Thymus (tissue), 11 donors: ENCODE measurements around the gene EPRS1. TPM values are rescaled to one million over a fixed set of nuclear protein-coding genes. Genes with fewer than 3 reads are reported as not detected.

Experiments
- DNase-seq, 9 donors: peaks; one replicate each; pipeline ENCODE4 v3.0.0-alpha.2; 2013; ENCODE audit warnings: low spot score in 9 of 9, low read depth in 6 of 9, missing footprints in 1 of 9
- H3K27ac ChIP-seq, 2 donors: one replicate each; pipeline ENCODE4 v1.5.1; 2013; ENCODE audit warnings: control low read depth in 1 of 2, low read depth in 1 of 2, low read length in 1 of 2, mild to moderate bottlenecking in 1 of 2, moderate library complexity in 1 of 2
- H3K27me3 ChIP-seq, 2 donors: one replicate each; pipeline ENCODE4 v1.5.1; 2013; ENCODE audit warnings: low read length in 1 of 2; ENCODE audit not compliant: control insufficient read depth in 2 of 2, insufficient read depth in 1 of 2
- H3K36me3 ChIP-seq, 2 donors: one replicate each; pipeline ENCODE4 v1.5.1; 2013; ENCODE audit warnings: low read length in 1 of 2, mild to moderate bottlenecking in 1 of 2, moderate library complexity in 1 of 2; ENCODE audit not compliant: control insufficient read depth in 2 of 2, insufficient read depth in 2 of 2
- H3K4me1 ChIP-seq, 2 donors: one replicate each; pipeline ENCODE4 v1.5.1; 2013; ENCODE audit warnings: low read length in 2 of 2; ENCODE audit not compliant: control insufficient read depth in 2 of 2, insufficient read depth in 2 of 2
- H3K4me3 ChIP-seq, 2 donors: one replicate each; pipeline ENCODE4 v1.5.1; 2013; ENCODE audit warnings: low read length in 2 of 2, control low read depth in 1 of 2, mild to moderate bottlenecking in 1 of 2
- H3K9me3 ChIP-seq, 2 donors: one replicate each; pipeline ENCODE4 v1.5.1; 2013; ENCODE audit warnings: low read length in 1 of 2, mild to moderate bottlenecking in 1 of 2; ENCODE audit not compliant: control insufficient read depth in 2 of 2, insufficient read depth in 1 of 2
- WGBS: extraction: QIAGEN DNeasy Blood & Tissue Kit; methylation state at CpG from one replicate; pipeline ENCODE4 v1.1.7; 2013; 5-methylcytosine and 5-hydroxymethylcytosine counted together
- polyA plus RNA-seq: library from polyadenylated mRNA; stranded (reverse); fragments of 200-250 nt; gene quantifications from one replicate; pipeline ENCODE4 v1.2.3, GENCODE V29; 2013
- total RNA-seq: library from RNA; stranded (reverse); fragments of 120-200 nt; gene quantifications from one replicate; pipeline ENCODE4 v1.2.4, GENCODE V29; 2013
- donor health status: healthy.

The EPRS1 gene
- total and polyA plus RNA-seq, 2 donors, result 45.5 to 71.3 TPM

DNA sequence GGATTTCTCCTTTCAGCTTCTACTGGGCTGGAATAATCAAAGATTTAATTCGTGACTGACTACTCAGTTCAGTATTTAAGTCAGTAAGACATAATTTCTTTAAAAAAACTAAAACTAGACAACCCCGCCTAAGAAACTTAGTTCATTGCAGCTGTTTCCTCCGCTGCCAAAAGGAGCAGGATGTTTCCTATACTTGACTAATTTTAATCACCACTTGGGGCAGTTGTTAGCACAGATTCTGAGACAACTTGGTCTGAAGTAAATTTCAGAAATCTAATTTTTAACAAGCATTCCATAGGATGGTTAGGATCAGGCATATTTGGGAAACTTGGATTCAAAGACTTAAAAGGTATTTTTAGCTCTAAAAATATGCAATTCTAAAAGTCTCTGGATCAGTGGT lies 34.0 kb downstream of the EPRS1 start:
- 50% methylated on average over 3 of the region's 3 CpGs for WGBS
- peaks cover 11 to 41% of the 10 kb centered on the region in 2 donors for H3K36me3 ChIP-seq
- H3K9me3 ChIP-seq, result no peaks in the 10 kb centered on the region
- no peaks in the 10 kb centered on the region for H3K4me1 ChIP-seq
- no peak for DNase-seq
- no peaks in the 10 kb centered on the region for H3K27me3 ChIP-seq
- no peak overlapping the region for H3K4me3 ChIP-seq
- H3K27ac ChIP-seq, result no peak overlapping the region

GRCh38 chr1:220011620-220012019 lies 34.7 kb downstream of the EPRS1 start:
- no peak for DNase-seq
- Histone ChIP-seq H3K4me3 (no peak overlapping the region), H3K9me3 (no peaks in the 10 kb centered on the region), H3K27me3 (no peaks in the 10 kb centered on the region), H3K36me3 (peaks cover 11 to 45% of the 10 kb centered on the region in 2 donors), H3K4me1 (no peaks in the 10 kb centered on the region), H3K27ac (no peak overlapping the region)

DNA sequence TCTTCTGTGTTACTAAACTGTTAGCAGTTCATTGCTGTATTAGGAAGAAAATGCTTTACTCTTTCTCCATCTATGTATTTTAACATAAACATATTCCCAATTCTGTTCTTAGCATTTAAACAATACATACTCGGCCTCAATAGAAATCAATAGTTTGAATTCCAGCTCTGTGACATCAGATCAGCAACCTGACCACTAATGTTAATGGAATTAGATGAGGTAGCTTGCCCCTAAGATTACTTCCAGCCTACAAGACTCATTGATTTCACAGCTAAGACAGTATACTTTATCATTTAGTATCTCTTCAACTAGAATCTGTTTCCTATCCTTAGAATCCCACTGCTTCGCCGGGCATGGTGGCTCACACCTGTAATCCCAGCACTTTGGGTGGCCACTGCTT lies 38.9 kb downstream of the EPRS1 start:
- Histone ChIP-seq H3K27me3 (no peaks in the 10 kb centered on the region), H3K4me1 (no peaks in the 10 kb centered on the region), H3K9me3 (no peaks in the 10 kb centered on the region), H3K27ac (no peak overlapping the region), H3K4me3 (no peak overlapping the region), H3K36me3 (peaks cover 15 to 54% of the 10 kb centered on the region in 2 donors)
- WGBS, result 84% methylated on average over 3 of the region's 3 CpGs
- DNase-seq, result no peak

DNA sequence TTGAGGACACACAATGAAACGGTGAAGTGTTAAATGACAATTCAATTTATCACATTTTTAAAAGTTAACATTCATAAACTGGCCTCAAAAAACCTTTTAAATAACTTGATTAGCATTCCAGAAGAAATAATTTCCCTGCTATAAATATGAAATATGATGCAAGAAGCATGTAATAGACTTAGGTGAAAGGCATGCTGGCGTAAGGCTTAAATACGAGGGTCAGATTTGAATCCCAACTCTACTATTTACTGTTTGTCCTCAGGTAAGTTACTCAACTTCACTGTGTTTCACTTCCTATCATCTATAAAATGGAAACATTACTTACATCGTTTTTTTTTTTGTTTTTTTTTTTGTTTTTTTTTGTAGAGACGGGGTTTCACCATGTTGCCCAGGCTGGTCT lies 40.8 kb downstream of the EPRS1 start:
- Histone ChIP-seq H3K36me3 (peaks cover 13 to 61% of the 10 kb centered on the region in 2 donors), H3K9me3 (no peaks in the 10 kb centered on the region), H3K4me3 (no peak overlapping the region), H3K27me3 (no peaks in the 10 kb centered on the region), H3K27ac (no peak overlapping the region), H3K4me1 (no peaks in the 10 kb centered on the region)
- WGBS, result 98% methylated on average over 5 of the region's 5 CpGs
- no peak for DNase-seq

- no peak for DNase-seq
- no peak overlapping the region for H3K4me3 ChIP-seq
- no peak overlapping the region for H3K27ac ChIP-seq
- H3K27me3 ChIP-seq, result no peaks in the 10 kb centered on the region
- H3K4me1 ChIP-seq, result no peaks in the 10 kb centered on the region
- peaks cover 9 to 55% of the 10 kb centered on the region in 2 donors for H3K36me3 ChIP-seq
- no peaks in the 10 kb centered on the region for H3K9me3 ChIP-seq
- WGBS, result 97% methylated on average over 6 of the region's 6 CpGs
These were observed 42.5 kb downstream of the EPRS1 start for GRCh38 chr1:220003610-220004299.

DNA sequence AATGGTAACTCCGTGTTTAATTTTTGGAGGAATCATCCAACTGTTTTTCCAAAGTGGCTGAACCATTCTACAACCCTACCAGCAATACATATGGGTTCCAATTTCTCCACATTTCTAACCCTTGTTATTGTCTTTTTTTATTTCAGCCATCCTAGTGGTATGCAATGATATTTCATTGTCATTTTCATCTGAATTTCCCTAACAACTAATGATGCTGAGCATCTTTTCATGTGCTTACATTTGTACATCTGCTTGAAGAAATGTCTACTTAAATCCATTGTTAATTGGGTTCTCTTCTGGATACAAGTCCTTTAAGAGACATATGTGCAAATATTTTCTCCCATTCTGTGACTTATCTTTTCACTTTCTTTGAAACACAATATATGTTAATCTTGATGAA lies 43.3 kb downstream of the EPRS1 start:
- no peak for DNase-seq
- Histone ChIP-seq H3K9me3 (no peaks in the 10 kb centered on the region), H3K27me3 (no peaks in the 10 kb centered on the region), H3K27ac (no peak overlapping the region), H3K4me1 (no peaks in the 10 kb centered on the region), H3K4me3 (no peak overlapping the region), H3K36me3 (peaks cover 11 to 50% of the 10 kb centered on the region in 2 donors)
- WGBS, result 99% methylated on average over 1 of the region's 1 CpG

DNA sequence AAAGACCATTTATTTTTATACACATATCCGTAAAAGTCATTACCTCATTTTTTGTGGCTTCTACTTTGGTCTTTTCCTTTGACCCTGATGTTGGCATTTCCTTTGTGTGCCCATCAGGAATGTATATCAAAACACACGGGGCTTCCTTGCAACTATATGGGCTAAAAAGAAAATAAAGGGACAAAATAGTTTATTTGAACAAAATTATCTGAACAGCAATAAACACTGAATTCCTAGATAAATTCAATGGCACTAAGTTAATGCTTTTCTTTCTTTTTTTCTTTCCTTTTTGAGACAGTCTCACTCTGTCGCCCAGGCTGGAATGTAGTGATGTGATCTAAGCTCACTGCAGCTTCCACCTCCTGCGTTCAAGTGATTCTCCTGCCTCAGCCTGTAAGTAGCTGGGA lies 45.2 kb downstream of the EPRS1 start:
- Histone ChIP-seq H3K27me3 (no peaks in the 10 kb centered on the region), H3K4me1 (no peaks in the 10 kb centered on the region), H3K4me3 (no peak overlapping the region), H3K36me3 (peaks cover 14 to 53% of the 10 kb centered on the region in 2 donors), H3K9me3 (no peaks in the 10 kb centered on the region), H3K27ac (no peak overlapping the region)
- 98% methylated on average over 4 of the region's 4 CpGs for WGBS
- DNase-seq, result no peak

- no peak for DNase-seq
- H3K36me3 ChIP-seq, result peaks cover 19 to 59% of the 10 kb centered on the region in 2 donors
- no peaks in the 10 kb centered on the region for H3K27me3 ChIP-seq
- H3K4me1 ChIP-seq, result no peaks in the 10 kb centered on the region
- WGBS, result 67% methylated on average over 4 of the region's 4 CpGs
- H3K4me3 ChIP-seq, result no peak overlapping the region
- H3K9me3 ChIP-seq, result no peaks in the 10 kb centered on the region
- H3K27ac ChIP-seq, result no peak overlapping the region
These were observed 46.5 kb downstream of the EPRS1 start for GRCh38 chr1:219999821-220000220.
